DMS53 (cell line): ENCODE measurements around the gene CCNY.
"Not testable (repeated sequence)": the region's sequence is repeated elsewhere in the genome, so short reads cannot be mapped to it uniquely, and the experiment has no call there.

Source experiments
- DNase-seq: peaks from one replicate; lab custom pipeline; 2025; lab: John Stamatoyannopoulos, UW

CCNY gene

GRCh38 chr10:35354257-35354656, 17.9 kb downstream of the CCNY start:
- not testable (repeated sequence) for DNase-seq

- no peak for DNase-seq
Measured at GRCh38 chr10:35355971-35356724, 19.8 kb downstream of the CCNY start.

GRCh38 chr10:35356725-35357092, 20.4 kb downstream of the CCNY start:
- no peak for DNase-seq

GRCh38 chr10:35359056-35359455, 22.7 kb downstream of the CCNY start:
- no peak for DNase-seq

- DNase-seq: no peak
Measured at GRCh38 chr10:35359873-35360272, 23.6 kb downstream of the CCNY start.

- no peak for DNase-seq
Measured at GRCh38 chr10:35362701-35363350, 26.5 kb downstream of the CCNY start.

GRCh38 chr10:35363587-35363986, 27.3 kb downstream of the CCNY start:
- no peak for DNase-seq

- DNase-seq: no peak
Measured at GRCh38 chr10:35364808-35365207, 28.5 kb downstream of the CCNY start.

GRCh38 chr10:35365994-35366393, 29.7 kb downstream of the CCNY start:
- no peak for DNase-seq

- DNase-seq: no peak
Measured at GRCh38 chr10:35367107-35367859, 31.0 kb downstream of the CCNY start.

GRCh38 chr10:35367982-35368381, 31.7 kb downstream of the CCNY start:
- DNase-seq: no peak

- DNase-seq: no peak
Measured at GRCh38 chr10:35368485-35369048, 32.3 kb downstream of the CCNY start.

- DNase-seq: no peak
Measured at GRCh38 chr10:35369049-35369611, 32.8 kb downstream of the CCNY start.

- no peak for DNase-seq
Measured at GRCh38 chr10:35371731-35372130, 35.4 kb downstream of the CCNY start.

- DNase-seq: no peak
Measured at GRCh38 chr10:35372329-35372728, 36.0 kb downstream of the CCNY start.

GRCh38 chr10:35375091-35375765, 38.9 kb downstream of the CCNY start:
- DNase-seq: no peak

GRCh38 chr10:35377050-35377728, 40.9 kb downstream of the CCNY start:
- DNase-seq: no peak

GRCh38 chr10:35378541-35379210, 42.4 kb downstream of the CCNY start:
- DNase-seq: no peak

GRCh38 chr10:35379226-35380137, 43.2 kb downstream of the CCNY start:
- DNase-seq: no peak

- DNase-seq: no peak
Measured at GRCh38 chr10:35382096-35382495, 45.8 kb downstream of the CCNY start.
